Skeletal muscle cell (primary cell): ENCODE data around the gene HS3ST4.
"Not testable (repeated sequence)": the region's sequence is repeated elsewhere in the genome, so short reads cannot be mapped to it uniquely, and the experiment has no call there.

Source experiments
- DNase-seq: peaks from one replicate; pipeline ENCODE4 v3.0.0-alpha.2; 2010; ENCODE audit warnings: low read depth
- H3K4me3 ChIP-seq: 2 replicates; pipeline ENCODE4 v1.5.1; 2011; ENCODE audit warnings: low read depth, mild to moderate bottlenecking, control low read depth, low read length, moderate library complexity

The HS3ST4 gene

DNA sequence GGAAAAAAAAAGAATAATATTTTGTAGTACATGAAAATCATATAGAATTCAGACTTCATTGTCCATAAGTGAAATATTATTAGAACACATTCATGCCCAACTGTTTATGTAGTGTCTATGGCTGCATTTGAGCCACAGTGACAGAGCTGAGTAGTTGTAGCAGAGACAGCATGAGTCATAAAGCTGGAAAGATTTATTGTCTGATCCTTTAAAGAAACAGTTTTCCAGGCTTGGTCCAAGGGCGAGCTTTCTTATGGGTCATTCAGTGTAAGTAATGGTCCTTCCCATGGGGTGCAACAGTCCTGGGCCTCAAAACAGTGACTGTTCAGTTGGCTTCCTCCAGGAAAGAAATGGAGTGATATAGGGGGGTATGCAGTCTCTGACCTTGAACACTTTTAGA is 260.2 kb downstream of the HS3ST4 start:
- DNase-seq, result no peak
- no peak overlapping the region for H3K4me3 ChIP-seq

DNA sequence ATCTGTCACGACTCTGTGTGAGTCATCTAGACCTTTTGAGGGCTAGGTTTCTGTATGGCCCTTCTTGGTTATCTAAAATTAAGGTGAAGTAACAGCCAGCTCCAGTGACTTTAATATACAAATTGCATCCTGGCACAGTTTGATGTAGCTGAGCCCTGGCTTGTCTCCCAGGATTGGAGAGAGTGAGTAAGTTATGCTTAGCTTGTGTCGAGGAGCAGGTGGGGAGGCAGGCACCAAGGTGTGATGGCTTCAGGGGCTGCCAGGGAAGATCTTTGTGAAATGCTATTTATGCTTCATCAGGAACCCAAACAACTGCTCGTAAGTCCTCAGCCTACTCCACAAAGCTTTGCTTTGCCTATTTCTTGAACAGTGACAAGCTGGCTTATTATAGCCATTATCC is 261.2 kb downstream of the HS3ST4 start:
- DNase-seq, result no peak
- no peak overlapping the region for H3K4me3 ChIP-seq

DNA sequence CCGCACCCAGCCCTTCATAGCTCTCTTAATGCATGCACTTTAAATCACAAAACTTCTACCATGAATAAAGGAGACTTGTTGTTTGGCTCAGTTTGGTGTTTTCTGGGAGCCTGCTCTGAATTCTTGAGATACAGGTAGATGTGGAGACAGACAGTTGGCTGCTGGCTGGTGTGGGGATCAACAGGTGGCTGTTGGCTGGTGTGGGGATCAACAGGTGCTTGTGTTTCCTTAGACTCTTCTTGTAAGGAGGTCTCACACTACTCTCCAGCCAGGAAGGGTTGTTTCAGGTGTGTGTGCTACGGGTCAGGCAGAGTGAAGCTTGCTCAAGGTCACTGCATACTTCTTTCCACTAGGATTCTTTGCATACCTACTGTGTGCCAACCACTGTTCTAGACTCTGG is 265.9 kb downstream of the HS3ST4 start:
- DNase-seq, result no peak
- H3K4me3 ChIP-seq, result no peak overlapping the region

DNA sequence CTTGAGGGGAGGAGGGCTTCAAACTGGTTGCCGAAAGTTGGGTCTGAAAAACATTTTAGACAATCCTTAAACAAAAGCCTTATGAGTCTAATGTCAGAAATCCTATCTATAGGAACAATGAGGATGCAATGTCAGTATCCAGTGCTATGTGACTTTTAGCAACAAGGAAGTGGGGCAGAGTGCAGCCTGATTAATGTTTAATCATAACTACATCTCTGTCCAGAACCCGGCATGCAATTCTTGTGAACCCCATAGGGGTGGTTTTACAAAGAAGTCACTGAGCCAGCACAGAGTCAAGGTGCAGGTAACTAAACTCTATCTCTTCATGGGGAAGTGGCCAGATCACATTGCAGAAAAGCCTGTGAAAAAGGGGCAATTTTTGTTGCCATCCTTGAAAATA is 267.5 kb downstream of the HS3ST4 start:
- no peak for DNase-seq

DNA sequence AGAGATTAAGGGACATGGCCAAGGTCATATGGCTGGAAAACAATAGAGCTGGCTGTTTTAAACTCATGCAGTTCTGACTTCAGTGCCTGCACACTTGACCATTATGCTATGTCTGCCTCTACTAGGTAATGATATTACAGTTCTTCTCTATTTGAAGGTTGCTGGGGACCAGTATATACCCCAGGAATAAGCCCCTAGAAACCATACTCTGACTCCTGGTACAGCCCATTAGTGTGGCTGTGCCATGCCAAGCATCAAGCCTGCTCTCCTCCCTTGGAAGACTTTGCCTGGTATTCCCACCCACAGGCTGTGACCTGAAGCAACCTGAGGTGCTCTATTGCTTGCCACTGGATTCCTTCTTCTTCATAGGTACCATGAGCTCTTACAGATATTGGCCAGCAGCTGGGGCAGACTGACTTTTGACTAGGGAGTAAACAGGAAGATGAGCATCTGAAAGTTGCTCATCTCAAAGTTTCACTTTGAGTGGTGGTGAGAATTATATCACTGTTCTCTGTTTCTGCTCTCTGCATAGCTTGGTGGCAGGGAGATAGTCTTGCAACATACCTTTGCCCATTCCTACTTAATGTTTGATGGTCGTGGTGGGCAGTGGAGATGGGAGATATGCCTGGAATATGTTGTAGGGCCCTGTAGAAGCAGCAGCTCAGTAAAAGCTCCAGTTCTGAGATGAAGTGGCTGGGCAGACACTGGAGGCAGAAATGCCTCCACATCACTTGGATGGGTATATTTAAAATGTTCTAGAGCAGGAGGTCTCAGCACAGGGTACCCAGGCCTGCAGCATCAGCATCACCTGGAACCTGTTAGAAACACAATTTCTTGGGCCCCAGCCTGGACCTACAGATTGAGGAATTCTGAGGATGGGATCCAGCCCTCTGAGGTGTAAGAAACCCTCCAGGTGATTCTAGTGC is 274.7 kb downstream of the HS3ST4 start:
- DNase-seq, result no peak
- no peak overlapping the region for H3K4me3 ChIP-seq

More for the DNA sequence above, 267.5 kb downstream of the HS3ST4 start:
- H3K4me3 ChIP-seq, result no peak overlapping the region

DNA sequence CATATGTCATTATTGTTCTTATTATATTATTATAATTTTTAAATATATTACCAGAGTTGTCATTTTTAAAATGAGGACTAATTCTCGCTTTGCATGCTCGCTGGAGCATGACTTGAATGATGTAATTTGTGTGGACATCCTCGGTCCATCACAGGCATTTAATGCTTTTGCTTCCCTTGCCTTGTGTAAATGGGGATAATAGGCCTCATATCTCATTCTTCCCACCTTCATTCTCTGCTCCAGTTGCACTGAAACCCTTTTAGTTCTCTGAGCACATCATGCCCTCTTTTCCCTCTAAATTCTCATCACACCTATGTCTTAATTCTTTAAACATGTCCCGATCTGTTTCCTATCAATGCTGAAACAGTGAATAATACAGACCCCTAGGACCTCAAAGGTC is 285.4 kb downstream of the HS3ST4 start:
- no peak for DNase-seq

DNA sequence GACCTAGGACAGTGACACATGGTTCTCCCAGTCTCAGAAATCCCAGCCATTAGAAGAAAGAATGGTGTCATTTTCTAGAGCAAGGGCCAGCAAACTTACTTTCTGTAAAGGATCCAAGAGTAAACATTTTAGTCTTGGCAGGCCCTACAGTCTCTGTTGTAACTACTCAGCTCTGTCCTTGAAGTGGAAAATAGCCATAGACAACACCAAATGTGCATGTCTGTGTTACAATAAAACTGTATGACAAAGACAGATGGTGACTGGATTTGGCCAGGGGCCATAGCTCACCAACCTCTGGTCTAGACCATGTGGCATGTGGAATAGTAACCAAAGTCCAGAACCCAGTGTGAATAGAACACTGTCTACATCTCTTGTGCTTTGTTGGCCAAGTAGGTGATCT is 286.5 kb downstream of the HS3ST4 start:
- H3K4me3 ChIP-seq, result no peak overlapping the region
- DNase-seq, result no peak

More for the DNA sequence above, 285.4 kb downstream of the HS3ST4 start:
- H3K4me3 ChIP-seq, result no peak overlapping the region

DNA sequence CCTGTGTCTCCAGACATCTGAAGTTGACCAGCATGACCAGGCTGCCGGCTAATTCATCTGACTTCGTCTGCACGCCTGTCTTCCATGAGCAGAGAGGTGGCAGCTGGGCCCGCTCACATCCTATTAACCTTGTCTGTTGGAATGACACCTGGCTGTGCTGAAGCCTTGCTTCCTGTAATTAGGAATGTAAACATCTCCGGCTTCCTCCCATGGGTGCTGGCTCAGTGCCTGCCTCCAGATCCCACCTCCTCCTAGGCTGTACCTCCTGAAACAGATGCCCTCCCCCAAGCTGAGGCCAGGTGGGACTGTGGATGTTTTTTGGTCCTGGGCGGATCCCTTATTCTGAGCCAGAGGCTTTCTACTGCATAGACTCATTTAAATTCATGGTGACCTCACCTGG is 296.3 kb downstream of the HS3ST4 start:
- no peak for DNase-seq

DNA sequence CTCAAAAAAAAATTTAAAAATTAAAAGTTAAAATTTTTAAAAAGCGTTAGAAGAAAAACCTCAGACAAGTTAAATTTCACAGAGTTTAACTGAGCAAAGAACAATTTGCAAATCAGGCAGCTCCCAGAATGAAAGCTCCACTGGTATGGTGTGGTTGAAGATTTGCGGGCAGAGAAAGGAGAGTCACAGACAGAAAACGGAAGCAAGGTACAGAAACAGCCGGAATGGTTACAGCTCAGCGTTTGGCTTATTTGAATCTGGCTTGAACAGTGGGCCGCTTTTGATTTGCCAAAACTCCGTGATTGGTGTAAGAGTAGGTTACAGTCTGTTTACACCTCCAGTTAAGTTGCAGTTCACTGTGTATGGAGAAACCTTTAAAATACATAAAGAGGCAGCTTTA is 297.1 kb downstream of the HS3ST4 start:
- no peak overlapping the region for H3K4me3 ChIP-seq
- no peak for DNase-seq

More for the DNA sequence above, 296.3 kb downstream of the HS3ST4 start:
- H3K4me3 ChIP-seq, result no peak overlapping the region

DNA sequence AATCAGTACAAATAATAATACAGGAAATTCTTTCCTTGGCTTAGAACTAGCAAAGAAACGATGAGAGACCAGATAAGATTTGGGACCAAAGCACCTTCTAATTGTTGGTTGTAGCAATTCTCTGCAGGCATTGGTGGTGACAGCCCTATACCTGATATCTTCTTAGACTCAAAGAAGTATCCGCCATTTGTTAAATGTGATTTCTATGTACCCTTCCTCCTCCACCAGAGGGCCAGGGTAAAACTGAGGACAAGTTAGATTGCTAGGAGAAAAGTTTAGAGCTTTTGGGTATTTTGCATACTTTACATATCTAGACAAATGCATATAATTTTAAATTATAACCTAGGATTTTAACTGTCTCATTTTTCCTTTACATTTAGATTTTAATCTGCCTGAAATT is 304.3 kb downstream of the HS3ST4 start:
- H3K4me3 ChIP-seq, result no peak overlapping the region
- DNase-seq, result no peak

DNA sequence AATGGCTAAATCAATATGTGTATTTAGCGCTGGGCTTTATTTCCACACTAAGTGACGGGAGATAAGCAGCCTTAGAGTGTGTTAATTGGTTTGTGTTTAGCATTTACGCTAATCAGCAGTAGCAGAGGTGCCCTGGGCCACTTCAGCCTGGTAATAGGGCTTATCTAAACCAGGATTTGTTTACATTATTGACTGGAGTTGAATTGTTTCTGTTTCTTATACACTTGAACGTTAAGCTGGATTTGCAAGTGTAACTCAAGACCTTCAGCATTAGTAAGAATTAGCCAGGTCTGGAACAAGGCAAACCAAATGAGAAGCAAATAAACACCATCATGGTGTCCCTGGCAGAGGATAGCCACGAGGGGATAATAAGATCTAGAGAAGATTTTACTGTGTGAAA is 313.6 kb downstream of the HS3ST4 start:
- DNase-seq, result no peak

DNA sequence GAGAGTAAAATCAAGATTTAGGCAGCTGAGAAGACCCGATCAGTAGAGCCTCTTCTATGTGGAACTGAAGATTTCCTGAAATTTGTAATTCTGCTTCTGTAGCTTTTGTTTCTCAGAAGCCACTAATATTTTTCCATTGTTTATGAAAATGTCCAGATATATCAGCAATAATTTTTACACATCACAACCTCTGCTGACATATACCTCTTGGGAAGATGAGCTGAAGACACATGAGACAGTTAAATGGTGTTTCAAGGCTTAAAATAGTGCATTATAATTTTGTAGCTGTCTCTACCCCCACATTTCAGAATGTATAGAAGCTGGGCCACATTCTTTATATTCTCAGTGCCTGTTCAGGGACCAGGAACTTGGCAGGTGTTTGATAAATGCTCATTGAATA is 320.6 kb downstream of the HS3ST4 start:
- no peak for DNase-seq

More for the DNA sequence above, 313.6 kb downstream of the HS3ST4 start:
- no peak overlapping the region for H3K4me3 ChIP-seq

DNA sequence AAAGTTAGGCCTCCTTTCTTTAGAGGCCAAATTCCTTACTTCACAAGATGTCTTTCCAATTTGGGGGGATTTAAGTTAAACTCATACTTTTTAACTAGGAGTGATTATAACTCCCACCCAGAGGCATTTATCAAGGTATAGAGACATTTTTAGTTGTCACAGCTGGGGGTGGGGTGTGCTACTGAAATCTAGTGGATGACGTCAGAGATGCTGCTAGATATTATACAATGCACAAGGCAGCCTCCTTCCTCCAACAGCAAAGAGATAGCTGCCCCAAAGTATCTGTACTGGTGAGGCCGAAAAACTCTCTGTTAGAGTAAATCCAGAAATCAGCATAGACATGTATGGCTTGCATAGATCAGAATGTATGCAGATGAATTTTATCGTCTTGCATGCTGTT is 324.0 kb downstream of the HS3ST4 start:
- DNase-seq, result no peak
- no peak overlapping the region for H3K4me3 ChIP-seq

More for the DNA sequence above, 320.6 kb downstream of the HS3ST4 start:
- H3K4me3 ChIP-seq, result no peak overlapping the region

DNA sequence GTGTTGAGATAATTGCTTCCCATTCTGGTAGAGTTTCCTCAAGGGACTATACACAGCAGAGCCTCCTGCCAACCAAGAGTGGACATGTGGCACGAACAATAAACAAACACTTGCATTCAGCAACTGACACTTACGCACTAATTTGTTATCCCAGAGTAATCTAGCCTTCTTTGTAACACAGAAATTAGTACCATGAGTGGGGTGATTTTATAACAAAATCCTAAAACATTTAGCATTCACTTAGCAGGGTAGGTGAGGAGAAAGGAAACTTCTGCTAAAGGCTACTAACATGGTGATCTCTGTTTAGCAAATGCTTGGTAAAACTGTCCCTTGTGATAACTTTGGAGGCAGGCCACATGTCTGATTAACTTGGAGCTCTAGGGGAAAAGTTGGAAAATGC is 325.2 kb downstream of the HS3ST4 start:
- no peak for DNase-seq
- no peak overlapping the region for H3K4me3 ChIP-seq

DNA sequence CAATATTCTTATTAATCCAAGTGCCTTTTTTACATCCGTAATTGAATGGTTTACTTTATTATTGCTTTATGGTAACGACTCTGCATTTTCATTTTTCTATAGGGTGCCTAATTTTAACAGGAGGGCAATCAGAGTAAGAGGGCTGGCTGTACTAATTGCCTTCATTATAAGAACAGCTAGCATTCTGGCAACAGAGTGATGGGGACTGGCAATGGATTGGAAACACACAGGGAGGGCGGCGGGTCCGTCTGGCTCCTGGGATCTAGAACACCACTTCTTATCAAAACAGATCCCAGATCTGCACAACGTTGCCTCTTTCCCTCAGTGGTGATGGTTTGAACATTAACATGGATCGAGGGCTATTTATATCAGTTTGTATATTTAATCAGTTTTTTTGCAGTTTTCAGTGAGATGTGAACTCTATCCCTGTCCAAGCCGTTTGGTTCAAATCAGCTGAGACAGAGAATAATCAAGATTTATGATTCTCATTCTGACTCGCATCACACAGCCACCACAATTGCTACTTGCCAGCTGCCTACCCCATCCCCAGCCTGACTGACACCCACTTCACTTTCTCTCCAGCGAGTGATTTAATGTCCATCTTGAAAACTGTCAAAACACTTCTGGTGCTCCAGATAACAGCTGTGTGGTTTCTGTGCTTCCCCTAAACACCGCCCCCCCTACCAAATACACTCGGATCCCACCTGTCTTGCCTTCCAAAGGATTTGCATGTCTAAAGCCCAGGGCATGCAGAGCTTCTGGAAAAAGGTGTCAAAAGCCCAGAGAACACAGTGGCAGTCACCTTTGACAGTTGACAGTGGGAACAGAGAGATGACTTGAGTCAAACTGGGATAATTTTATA is 327.9 kb downstream of the HS3ST4 start:
- no peak for DNase-seq
- no peak overlapping the region for H3K4me3 ChIP-seq

DNA sequence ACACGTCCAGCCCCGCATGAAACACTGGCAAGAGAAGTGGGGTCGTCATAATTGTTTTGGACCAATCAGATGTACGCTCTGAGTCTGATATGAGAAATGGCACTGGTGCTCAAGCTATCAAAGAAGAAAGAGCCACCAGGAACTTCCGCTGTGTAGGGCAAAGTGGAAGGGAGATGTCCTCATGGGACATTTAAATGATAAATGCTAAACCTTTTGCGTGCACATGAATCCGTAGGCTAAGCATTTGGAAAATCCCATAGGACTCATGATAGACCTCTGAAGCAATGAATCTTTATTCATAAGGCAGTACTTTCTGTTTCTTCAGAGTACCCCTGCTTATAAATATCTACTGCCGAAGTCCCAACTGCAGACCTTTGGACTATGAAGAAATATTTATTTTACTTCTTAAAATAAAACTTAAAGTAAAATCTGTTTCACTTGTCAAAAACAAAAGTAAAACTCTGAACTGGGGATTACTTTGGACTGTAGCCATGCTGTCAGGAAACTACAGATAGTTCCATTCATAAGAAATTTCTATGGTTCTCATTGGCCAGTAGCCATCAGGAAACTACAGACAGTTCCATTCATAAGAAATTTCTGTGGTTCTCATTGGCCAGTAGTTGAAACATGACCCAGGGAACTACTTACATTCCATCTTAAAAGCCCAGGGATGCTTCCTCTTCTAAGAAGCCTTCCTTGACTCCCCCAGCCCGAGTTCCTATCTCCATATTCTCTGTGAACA is 335.1 kb downstream of the HS3ST4 start:
- no peak for DNase-seq
- no peak overlapping the region for H3K4me3 ChIP-seq

DNA sequence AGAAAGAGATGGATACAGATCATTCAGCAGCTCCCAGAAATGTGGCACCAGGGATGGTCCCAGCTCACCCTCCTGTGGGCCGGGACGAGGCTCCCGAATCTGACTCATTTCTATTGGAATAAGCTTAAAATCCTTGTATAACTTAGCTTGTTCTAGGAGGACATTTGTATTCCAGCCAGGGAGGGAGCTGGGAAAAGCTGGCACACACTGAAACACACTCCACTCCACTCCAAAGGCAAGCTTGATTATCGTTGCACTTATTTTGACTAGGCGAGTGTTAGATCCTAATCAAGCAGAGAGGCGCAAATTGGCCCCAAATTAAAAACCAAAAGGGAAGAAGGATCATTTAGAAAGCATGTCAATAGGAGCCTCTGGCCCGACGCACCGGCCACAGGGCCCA is 339.5 kb downstream of the HS3ST4 start:
- DNase-seq, result no peak
- no peak overlapping the region for H3K4me3 ChIP-seq

DNA sequence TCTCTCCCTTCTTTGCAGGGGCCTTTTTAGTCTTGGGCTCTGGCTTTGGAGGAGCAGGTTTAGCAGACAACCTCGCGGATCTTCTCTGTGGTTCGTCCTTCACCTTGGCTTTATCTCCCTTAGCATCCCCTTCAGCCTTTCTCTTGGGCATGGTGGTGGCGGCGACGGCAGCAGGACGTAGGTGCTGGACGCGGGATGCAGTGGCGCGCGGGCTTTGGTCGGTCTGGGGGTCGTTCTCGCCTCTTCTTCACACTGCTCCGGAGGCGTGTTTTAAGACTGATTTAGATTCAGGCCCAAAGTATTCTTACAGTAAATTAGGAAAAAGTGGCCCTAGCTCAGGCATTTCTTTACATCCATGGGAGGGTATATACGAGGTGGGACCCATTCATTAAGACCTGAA is 340.9 kb downstream of the HS3ST4 start:
- DNase-seq, H3K4me3 ChIP-seq: not testable (repeated sequence)

DNA sequence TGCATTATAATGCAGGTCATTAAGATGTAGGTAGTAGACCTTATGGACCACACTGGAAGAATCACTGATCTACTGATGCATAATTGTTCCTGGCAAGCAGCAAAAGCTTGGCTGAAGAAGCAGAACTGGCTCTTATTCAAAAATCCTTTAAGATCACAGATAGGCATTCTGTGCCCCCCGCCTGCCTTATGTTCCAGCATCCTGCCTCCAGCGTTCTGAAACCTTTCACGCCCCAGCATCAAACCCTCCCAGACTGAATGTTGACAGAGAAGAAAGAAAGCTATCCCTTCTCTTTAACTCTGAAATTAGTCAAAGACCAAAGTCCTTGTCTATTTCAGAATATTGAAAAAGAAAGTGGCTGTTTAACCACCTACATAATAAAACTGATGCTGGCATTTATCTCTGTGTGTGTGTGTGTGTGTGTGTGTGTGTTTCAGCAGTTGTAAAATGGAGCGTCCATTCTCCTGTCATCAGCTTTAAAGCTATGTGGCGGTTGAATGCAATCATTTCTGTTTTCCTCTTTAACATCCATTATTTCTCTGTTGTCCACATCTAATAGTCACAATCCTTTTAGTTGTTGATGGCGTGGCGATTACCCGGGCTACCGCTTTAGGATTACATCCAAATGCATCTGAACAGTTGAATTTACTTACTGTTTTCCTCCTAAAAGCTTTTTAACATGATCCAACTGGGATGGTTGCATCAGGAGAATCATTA is 350.4 kb downstream of the HS3ST4 start:
- DNase-seq, result no peak

More for the DNA sequence above, 350.4 kb downstream of the HS3ST4 start:
- H3K4me3 ChIP-seq, result no peak overlapping the region
